ENCODE data around the gene LIG3.

Gene LIG3

GRCh38 chr17:34974179-34974578 lies 6.1 kb upstream of the LIG3 start:
- 0 out of 2 replicates have a peak, but pooled peaks have one; percentile 13 for TF ChIP-seq SPI1 (IDR thresholded peaks at IDR 0.05; ENCODE audit: borderline replicate concordance, low read depth)
- TF ChIP-seq, protein P1, sequence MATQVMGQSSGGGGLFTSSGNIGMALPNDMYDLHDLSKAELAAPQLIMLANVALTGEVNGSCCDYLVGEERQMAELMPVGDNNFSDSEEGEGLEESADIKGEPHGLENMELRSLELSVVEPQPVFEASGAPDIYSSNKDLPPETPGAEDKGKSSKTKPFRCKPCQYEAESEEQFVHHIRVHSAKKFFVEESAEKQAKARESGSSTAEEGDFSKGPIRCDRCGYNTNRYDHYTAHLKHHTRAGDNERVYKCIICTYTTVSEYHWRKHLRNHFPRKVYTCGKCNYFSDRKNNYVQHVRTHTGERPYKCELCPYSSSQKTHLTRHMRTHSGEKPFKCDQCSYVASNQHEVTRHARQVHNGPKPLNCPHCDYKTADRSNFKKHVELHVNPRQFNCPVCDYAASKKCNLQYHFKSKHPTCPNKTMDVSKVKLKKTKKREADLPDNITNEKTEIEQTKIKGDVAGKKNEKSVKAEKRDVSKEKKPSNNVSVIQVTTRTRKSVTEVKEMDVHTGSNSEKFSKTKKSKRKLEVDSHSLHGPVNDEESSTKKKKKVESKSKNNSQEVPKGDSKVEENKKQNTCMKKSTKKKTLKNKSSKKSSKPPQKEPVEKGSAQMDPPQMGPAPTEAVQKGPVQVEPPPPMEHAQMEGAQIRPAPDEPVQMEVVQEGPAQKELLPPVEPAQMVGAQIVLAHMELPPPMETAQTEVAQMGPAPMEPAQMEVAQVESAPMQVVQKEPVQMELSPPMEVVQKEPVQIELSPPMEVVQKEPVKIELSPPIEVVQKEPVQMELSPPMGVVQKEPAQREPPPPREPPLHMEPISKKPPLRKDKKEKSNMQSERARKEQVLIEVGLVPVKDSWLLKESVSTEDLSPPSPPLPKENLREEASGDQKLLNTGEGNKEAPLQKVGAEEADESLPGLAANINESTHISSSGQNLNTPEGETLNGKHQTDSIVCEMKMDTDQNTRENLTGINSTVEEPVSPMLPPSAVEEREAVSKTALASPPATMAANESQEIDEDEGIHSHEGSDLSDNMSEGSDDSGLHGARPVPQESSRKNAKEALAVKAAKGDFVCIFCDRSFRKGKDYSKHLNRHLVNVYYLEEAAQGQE (IDR thresholded peaks at IDR 0.05; ENCODE audit: insufficient replicate concordance, low read depth) = no peak
- DNase-seq (ENCODE audit: low read depth in 1 of 2, low spot score in 1 of 2) = no peak
- Histone ChIP-seq H3K4me3 (replicated peaks; ENCODE audit: insufficient read depth, low read length) (no peak overlapping the region), H3K27me3 (ENCODE audit: insufficient read depth, poor library complexity, severe bottlenecking) (no peaks in the 10 kb centered on the region), H3K27ac (replicated peaks) (no peak overlapping the region)

GRCh38 chr17:34974794-34975785 lies 5.2 kb upstream of the LIG3 start:
- Histone ChIP-seq H3K27ac (replicated peaks) (no peak overlapping the region), H3K4me3 (replicated peaks; ENCODE audit: insufficient read depth, low read length) (no peak overlapping the region), H3K27me3 (ENCODE audit: insufficient read depth, poor library complexity, severe bottlenecking) (no peaks in the 10 kb centered on the region)
- TF ChIP-seq GABPA (IDR thresholded peaks at IDR 0.05; ENCODE audit: low read depth) = no peak
- no peak for TF ChIP-seq POLR2AphosphoS5 (IDR thresholded peaks at IDR 0.05; ENCODE audit: low read depth)
- TF ChIP-seq, protein P1 (IDR thresholded peaks at IDR 0.05; ENCODE audit: insufficient replicate concordance, low read depth) = no peak
- no peak for TF ChIP-seq CTCF (IDR thresholded peaks at IDR 0.05; ENCODE audit: insufficient read depth, low read length)
- no peak for TF ChIP-seq SPI1 (IDR thresholded peaks at IDR 0.05; ENCODE audit: borderline replicate concordance, low read depth)
- no peak for DNase-seq (ENCODE audit: low read depth in 1 of 2, low spot score in 1 of 2)

- Histone ChIP-seq H3K27ac (replicated peaks) (peak overlapping the region; percentile 97; the same call in 1 of the 2 replicates), H3K4me3 (replicated peaks; ENCODE audit: insufficient read depth, low read length) (no peak overlapping the region), H3K27me3 (ENCODE audit: insufficient read depth, poor library complexity, severe bottlenecking) (no peaks in the 10 kb centered on the region)
- DNase-seq (ENCODE audit: low read depth in 1 of 2, low spot score in 1 of 2) = no peak
- TF ChIP-seq SPI1 (IDR thresholded peaks at IDR 0.05; ENCODE audit: borderline replicate concordance, low read depth) (no peak), GABPA (IDR thresholded peaks at IDR 0.05; ENCODE audit: low read depth) (no peak), POLR2AphosphoS5 (IDR thresholded peaks at IDR 0.05; ENCODE audit: low read depth) (no peak), CTCF (IDR thresholded peaks at IDR 0.05; ENCODE audit: insufficient read depth, low read length) (no peak)
- TF ChIP-seq, protein P1 (IDR thresholded peaks at IDR 0.05; ENCODE audit: insufficient replicate concordance, low read depth) = no peak
These were observed 1.2 kb upstream of the LIG3 start for GRCh38 chr17:34979153-34979552.
